ENCODE measurements around the gene RSRC1. TPM values are rescaled to one million over a fixed set of nuclear protein-coding genes. Genes with fewer than 3 reads are reported as not detected.

The RSRC1 gene
- polyA plus RNA-seq, 1 experiment = 2.7 TPM

GRCh38 chr3:158165730-158166129, 55.8 kb downstream of the RSRC1 start:
- POLR2A ChIA-PET = no interaction called here
- CTCF ChIA-PET = interaction anchor here (1.2 kb wide), 1 partner anchor 559 kb away, joined by 3 read pairs; no protein-coding TSS in a partner anchor
- TF ChIP-seq, protein P1, sequence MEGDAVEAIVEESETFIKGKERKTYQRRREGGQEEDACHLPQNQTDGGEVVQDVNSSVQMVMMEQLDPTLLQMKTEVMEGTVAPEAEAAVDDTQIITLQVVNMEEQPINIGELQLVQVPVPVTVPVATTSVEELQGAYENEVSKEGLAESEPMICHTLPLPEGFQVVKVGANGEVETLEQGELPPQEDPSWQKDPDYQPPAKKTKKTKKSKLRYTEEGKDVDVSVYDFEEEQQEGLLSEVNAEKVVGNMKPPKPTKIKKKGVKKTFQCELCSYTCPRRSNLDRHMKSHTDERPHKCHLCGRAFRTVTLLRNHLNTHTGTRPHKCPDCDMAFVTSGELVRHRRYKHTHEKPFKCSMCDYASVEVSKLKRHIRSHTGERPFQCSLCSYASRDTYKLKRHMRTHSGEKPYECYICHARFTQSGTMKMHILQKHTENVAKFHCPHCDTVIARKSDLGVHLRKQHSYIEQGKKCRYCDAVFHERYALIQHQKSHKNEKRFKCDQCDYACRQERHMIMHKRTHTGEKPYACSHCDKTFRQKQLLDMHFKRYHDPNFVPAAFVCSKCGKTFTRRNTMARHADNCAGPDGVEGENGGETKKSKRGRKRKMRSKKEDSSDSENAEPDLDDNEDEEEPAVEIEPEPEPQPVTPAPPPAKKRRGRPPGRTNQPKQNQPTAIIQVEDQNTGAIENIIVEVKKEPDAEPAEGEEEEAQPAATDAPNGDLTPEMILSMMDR (IDR thresholded peaks at IDR 0.05; ENCODE audit: insufficient read depth, low read depth, low read length) = no peak
- no peak for DNase-seq (ENCODE audit: low read depth)
- Histone ChIP-seq H3K4me3 (ENCODE audit: low read depth, low read length) (no peak overlapping the region), H3K27me3 (ENCODE audit: control insufficient read depth, insufficient read depth, low read length) (peaks cover 3% of the 10 kb centered on the region; the same call in 1 of the 2 replicates), H3K36me3 (ENCODE audit: control insufficient read depth, insufficient read depth, low read length) (no peaks in the 10 kb centered on the region)

- peaks cover 3% of the 10 kb centered on the region; the same call in 1 of the 2 replicates for H3K27me3 ChIP-seq (ENCODE audit: control insufficient read depth, insufficient read depth, low read length)
- POLR2A ChIA-PET = no interaction called here
- no peak for DNase-seq (ENCODE audit: low read depth)
- no peaks in the 10 kb centered on the region for H3K36me3 ChIP-seq (ENCODE audit: control insufficient read depth, insufficient read depth, low read length)
- TF ChIP-seq, protein P1 (IDR thresholded peaks at IDR 0.05; ENCODE audit: insufficient read depth, low read depth, low read length) = no peak
- CTCF ChIA-PET = interaction anchor here (1.2 kb wide), 1 partner anchor 560 kb away, joined by 3 read pairs; no protein-coding TSS in a partner anchor
- H3K4me3 ChIP-seq (ENCODE audit: low read depth, low read length) = no peak overlapping the region
Observed at GRCh38 chr3:158166223-158166622, 56.3 kb downstream of the RSRC1 start.

DNA sequence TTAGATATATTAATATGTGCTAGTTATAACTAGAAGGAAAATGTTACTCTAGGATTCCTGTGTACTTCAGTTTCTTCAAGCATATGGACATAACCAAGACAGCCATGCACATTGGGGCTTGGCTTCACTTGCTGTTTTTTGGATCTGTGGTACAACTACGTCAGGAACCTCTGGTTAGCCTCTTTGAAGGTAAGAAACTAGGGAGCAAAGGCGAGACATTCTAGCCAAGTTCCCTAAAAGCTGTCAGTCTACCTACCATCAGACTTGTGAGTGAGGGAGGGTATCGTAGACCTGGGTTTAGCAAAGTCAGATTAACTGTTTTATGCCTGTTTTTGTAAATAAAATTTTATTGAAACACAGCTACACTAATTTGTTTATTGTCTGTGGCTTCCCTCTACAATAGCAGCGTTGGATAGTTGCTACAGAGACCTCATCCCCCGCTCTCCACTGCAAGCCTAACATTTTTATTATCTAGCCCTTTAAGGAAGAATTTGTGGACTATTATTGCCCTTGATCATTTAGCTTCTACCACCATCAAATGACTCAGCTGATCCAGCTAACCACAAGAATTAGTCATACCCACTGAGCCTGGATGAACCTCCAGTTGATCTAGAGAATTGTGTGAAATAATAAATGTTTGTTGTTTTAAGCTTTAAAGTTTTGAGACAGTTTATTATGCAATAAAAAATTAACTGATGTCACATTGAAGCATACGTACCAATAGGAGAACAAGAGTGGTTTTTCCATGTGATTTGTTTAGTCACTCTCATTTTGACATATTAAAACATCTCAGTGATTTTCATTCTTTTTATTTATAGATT, 58.1 kb downstream of the RSRC1 start:
- peak; percentile 96 for DNase-seq (ENCODE audit: low read depth)
- ChIA-PET CTCF (interaction anchor here (0.6 to 1.0 kb wide), 4 partner anchors 46 to 199 kb away, joined by 3 to 4 read pairs (median 3); no protein-coding TSS in a partner anchor), POLR2A (interaction anchor here (0.6 kb wide), 2 partner anchors 60 to 1011 kb away, joined by 3 to 5 read pairs; no protein-coding TSS in a partner anchor)
- Histone ChIP-seq H3K4me3 (ENCODE audit: low read depth, low read length) (no peak overlapping the region), H3K27me3 (ENCODE audit: control insufficient read depth, insufficient read depth, low read length) (peaks cover 3% of the 10 kb centered on the region; the same call in 1 of the 2 replicates), H3K36me3 (ENCODE audit: control insufficient read depth, insufficient read depth, low read length) (no peaks in the 10 kb centered on the region)
- TF ChIP-seq, protein P1 (IDR thresholded peaks at IDR 0.05; ENCODE audit: insufficient read depth, low read depth, low read length) = no peak

DNA sequence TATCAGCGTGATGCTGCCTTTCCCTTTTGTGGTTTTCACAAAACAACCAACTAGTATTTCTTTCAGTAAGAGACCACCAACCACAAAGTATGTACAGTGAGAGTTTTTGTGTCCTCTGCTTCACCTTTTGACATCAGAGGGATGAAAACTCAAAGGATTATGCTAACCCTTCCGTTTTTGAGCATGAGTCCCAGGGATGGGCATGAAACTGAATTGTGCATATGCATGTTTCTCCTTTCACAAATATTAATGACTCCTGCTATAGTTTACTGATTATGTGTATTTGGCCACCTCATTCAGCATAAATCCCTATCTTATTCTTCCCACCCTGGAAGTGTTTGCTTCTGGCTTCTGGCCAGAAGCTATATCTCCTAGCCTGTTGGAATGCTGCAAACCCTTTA, 59.2 kb downstream of the RSRC1 start:
- Histone ChIP-seq H3K27me3 (ENCODE audit: control insufficient read depth, insufficient read depth, low read length) (peaks cover 3% of the 10 kb centered on the region; the same call in 1 of the 2 replicates), H3K36me3 (ENCODE audit: control insufficient read depth, insufficient read depth, low read length) (no peaks in the 10 kb centered on the region), H3K4me3 (ENCODE audit: low read depth, low read length) (no peak overlapping the region)
- TF ChIP-seq, protein P1 (IDR thresholded peaks at IDR 0.05; ENCODE audit: insufficient read depth, low read depth, low read length) = no peak
- no peak for DNase-seq (ENCODE audit: low read depth)
- ChIA-PET POLR2A (no interaction called here), CTCF (interaction anchor here (1.0 kb wide), 1 partner anchor 51 kb away, joined by 3 read pairs; no protein-coding TSS in a partner anchor)

- ChIA-PET POLR2A (no interaction called here), CTCF (no interaction called here)
- DNase-seq (ENCODE audit: low read depth) = no peak
- TF ChIP-seq, protein P1 (IDR thresholded peaks at IDR 0.05; ENCODE audit: insufficient read depth, low read depth, low read length) = no peak
- H3K27me3 ChIP-seq (ENCODE audit: control insufficient read depth, insufficient read depth, low read length) = no peaks in the 10 kb centered on the region
- H3K4me3 ChIP-seq (ENCODE audit: low read depth, low read length) = no peak overlapping the region
- H3K36me3 ChIP-seq (ENCODE audit: control insufficient read depth, insufficient read depth, low read length) = no peaks in the 10 kb centered on the region
Observed at GRCh38 chr3:158181096-158181495, 71.2 kb downstream of the RSRC1 start.
